ENCODE measurements around the gene COMMD6.

DNA sequence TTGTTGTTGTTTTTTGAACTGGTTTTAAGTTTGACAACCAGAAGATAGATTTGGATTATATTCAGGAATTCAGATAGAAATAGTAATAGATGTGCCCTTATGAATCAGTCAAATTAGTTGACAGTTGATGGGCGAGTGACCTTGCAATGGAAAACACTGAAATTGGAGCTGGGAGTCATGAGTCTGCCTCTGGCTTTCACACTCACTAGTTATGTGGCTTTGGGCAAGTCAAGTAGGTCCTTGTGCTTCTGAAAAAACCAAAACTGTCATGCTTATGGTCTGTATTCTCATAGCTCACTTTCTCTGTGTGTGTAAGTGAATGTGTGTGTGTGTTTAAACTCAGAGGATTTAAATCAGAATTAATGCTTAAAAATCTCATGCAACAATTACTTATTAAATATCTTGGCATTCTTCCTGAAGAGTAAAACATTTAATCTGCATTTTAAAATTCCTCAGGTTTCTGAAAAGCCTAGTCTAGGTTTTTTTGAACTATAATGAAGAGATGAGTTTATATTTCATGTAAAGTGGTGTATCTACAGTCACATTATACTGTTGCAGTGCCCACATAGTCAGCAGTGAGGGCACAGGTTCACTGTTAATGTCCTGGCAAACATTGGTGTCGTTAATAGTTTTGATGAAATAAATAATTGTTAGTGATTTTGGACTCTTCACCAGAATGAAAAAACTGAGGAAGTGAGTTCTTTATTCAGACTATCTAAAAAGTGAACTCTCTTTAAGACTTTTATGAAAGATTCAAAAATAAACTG lies 44.4 kb upstream of the COMMD6 start:
- TF ChIP-seq, protein P1, sequence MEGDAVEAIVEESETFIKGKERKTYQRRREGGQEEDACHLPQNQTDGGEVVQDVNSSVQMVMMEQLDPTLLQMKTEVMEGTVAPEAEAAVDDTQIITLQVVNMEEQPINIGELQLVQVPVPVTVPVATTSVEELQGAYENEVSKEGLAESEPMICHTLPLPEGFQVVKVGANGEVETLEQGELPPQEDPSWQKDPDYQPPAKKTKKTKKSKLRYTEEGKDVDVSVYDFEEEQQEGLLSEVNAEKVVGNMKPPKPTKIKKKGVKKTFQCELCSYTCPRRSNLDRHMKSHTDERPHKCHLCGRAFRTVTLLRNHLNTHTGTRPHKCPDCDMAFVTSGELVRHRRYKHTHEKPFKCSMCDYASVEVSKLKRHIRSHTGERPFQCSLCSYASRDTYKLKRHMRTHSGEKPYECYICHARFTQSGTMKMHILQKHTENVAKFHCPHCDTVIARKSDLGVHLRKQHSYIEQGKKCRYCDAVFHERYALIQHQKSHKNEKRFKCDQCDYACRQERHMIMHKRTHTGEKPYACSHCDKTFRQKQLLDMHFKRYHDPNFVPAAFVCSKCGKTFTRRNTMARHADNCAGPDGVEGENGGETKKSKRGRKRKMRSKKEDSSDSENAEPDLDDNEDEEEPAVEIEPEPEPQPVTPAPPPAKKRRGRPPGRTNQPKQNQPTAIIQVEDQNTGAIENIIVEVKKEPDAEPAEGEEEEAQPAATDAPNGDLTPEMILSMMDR (conservative IDR thresholded peaks at IDR 0.05; ENCODE audit: low read length), result no peak
- TF ChIP-seq EZH2phosphoT487 (IDR thresholded peaks at IDR 0.05; ENCODE audit: borderline replicate concordance, low read depth, low read length), result no peak

All from OCI-LY7 (cell line).